PC-9 (cell line): ENCODE data around the gene COA8.

Experiments used
- CTCF ChIP-seq: fragments of 200-600 bp; sonication (generic); conservative IDR thresholded peaks from 2 replicates; pipeline ENCODE4 v1.6.1; 2017; ENCODE audit warnings: mixed run types, antibody characterized with exemption, mild to moderate bottlenecking, moderate library complexity
- EZH2 ChIP-seq: fragments of 200-600 bp; sonication (generic); IDR thresholded peaks from 2 replicates; pipeline ENCODE4 v1.8.0; 2017; ENCODE audit warnings: antibody characterized with exemption, low read depth

DNA sequence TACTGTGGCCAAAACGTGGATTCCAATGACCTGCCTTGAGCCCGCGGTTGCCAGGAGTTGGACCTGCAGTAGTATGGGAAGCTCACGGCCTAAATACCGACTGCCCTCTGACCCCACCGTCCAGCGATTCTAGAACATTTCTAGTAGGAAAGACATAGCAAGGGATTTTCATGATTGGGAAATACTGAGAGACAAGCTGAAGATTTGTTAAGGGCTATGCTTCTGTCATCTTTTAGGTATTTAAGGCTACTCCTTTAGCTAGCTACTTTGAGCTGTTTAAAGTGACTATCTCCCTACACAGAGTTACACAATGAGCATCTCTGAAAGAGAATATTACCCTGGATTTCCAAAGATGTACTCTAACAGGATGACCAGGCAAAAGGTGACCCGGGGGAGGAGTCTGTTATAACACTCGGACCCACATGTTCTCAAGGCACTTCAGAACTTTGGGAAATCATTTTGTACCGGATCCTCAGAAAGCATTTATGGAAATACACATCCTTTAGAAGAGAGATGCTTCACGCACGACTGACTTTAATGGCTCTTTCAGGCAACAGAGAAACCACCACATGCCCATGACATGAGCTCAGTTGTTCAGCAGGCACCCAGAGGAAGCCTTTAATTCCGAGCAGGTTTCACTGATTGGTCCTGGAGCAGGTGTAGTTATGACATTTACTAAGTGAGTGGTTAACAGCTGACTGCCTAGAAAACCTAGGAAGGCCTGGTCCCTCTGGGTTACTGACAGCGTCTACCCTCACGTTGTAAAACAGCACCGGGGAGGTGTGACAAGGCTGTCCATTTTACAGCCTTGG lies 4.5 kb upstream of the COA8 start:
- TF ChIP-seq EZH2 (no peak), CTCF (no peak)
